Chondrocyte (in vitro differentiated cells): ENCODE results near the gene ANXA2. TPM values are rescaled to one million over a fixed set of nuclear protein-coding genes. Genes with fewer than 3 reads are reported as not detected.
"Not testable (repeated sequence)": the region's sequence is repeated elsewhere in the genome, so short reads cannot be mapped to it uniquely, and the experiment has no call there.

ENCODE experiments used
- DNase-seq: peaks from one replicate; pipeline ENCODE4 v3.0.0; 2021; ENCODE audit warnings: mixed read lengths, low spot score
- H3K27ac Mint-ChIP-seq: one replicate; pipeline ENCODE4 v1.8.0; 2021; ENCODE audit warnings: mild to moderate bottlenecking, moderate library complexity, mixed read lengths; ENCODE audit not compliant: unreplicated experiment
- H3K27me3 Mint-ChIP-seq: 2 replicates; pipeline ENCODE4 v1.8.0; 2021; ENCODE audit warnings: low read depth, mixed read lengths
- H3K36me3 Mint-ChIP-seq: 2 replicates; pipeline ENCODE4 v1.8.0; 2021; ENCODE audit warnings: low read depth, mixed read lengths
- H3K4me1 Mint-ChIP-seq: 2 replicates; pipeline ENCODE4 v1.8.0; 2021; ENCODE audit warnings: low read depth, mild to moderate bottlenecking, mixed read lengths
- H3K4me3 Mint-ChIP-seq: one replicate; pipeline ENCODE4 v1.8.0; 2021; ENCODE audit warnings: mild to moderate bottlenecking, moderate library complexity, mixed read lengths; ENCODE audit not compliant: unreplicated experiment
- H3K9me3 Mint-ChIP-seq: 2 replicates; pipeline ENCODE4 v1.8.0; 2021; ENCODE audit warnings: low read depth, mixed read lengths
- total RNA-seq: library from RNA; stranded (reverse); gene quantifications from 3 replicates; pipeline ENCODE4 v1.2.1, GENCODE V29; 2021
- TF ChIP-seq, protein P1 (sequence below): fragments of 200-600 bp; sonication (generic); IDR thresholded peaks from 2 replicates; pipeline ENCODE4 v1.5.0; 2021; ENCODE audit warnings: antibody characterized with exemption, mild to moderate bottlenecking, moderate library complexity

Gene ANXA2
- total RNA-seq, 1 donor from 2014 or later, result 2,819 TPM

DNA sequence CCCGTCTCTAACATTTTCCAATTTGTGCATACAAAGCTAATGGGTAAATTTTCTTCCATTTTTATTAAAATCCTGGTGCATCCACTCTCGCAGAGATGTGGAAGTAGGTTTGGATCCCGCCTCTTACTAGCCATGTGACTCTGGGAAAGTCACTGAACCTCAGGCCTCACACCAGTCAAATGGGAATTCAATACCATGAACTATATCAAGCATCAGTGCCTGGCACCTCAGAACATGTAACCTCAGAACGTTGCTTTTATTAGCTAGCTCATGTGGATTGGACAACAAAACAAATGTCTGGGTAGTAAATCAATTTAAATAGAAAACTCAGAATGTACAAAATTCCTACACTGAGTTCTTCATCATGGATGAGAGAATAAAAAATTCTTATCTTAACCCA, 60.7 kb downstream of the ANXA2 start:
- no peak for DNase-seq
- Mint-ChIP-seq H3K36me3 (peaks cover 5% of the 10 kb centered on the region), H3K4me1 (peaks cover 19% of the 10 kb centered on the region), H3K27ac (no peak overlapping the region), H3K4me3 (no peak overlapping the region), H3K9me3 (no peaks in the 10 kb centered on the region), H3K27me3 (no peaks in the 10 kb centered on the region)
- TF ChIP-seq, protein P1, sequence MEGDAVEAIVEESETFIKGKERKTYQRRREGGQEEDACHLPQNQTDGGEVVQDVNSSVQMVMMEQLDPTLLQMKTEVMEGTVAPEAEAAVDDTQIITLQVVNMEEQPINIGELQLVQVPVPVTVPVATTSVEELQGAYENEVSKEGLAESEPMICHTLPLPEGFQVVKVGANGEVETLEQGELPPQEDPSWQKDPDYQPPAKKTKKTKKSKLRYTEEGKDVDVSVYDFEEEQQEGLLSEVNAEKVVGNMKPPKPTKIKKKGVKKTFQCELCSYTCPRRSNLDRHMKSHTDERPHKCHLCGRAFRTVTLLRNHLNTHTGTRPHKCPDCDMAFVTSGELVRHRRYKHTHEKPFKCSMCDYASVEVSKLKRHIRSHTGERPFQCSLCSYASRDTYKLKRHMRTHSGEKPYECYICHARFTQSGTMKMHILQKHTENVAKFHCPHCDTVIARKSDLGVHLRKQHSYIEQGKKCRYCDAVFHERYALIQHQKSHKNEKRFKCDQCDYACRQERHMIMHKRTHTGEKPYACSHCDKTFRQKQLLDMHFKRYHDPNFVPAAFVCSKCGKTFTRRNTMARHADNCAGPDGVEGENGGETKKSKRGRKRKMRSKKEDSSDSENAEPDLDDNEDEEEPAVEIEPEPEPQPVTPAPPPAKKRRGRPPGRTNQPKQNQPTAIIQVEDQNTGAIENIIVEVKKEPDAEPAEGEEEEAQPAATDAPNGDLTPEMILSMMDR, result no peak

DNA sequence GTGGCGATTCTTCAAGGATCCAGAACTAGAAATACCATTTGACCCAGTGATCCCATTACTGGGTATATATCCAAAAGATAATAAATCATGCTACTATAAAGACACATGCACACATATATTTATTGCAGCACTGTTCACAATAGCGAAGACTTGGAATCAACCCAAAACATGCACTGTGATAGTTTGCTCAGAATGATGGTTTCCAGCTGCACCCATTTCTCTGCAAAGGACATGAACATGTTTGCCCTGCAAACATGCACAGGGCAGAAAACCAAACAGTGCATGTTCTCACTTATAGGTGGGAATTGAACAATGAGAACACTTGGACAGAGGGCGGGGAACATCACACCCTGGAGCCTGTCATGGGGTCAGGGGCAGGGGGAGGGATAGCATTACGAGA, 62.5 kb downstream of the ANXA2 start:
- DNase-seq, H3K27ac Mint-ChIP-seq, H3K9me3 Mint-ChIP-seq, H3K27me3 Mint-ChIP-seq, H3K4me3 Mint-ChIP-seq, H3K4me1 Mint-ChIP-seq, H3K36me3 Mint-ChIP-seq: not testable (repeated sequence)

DNA sequence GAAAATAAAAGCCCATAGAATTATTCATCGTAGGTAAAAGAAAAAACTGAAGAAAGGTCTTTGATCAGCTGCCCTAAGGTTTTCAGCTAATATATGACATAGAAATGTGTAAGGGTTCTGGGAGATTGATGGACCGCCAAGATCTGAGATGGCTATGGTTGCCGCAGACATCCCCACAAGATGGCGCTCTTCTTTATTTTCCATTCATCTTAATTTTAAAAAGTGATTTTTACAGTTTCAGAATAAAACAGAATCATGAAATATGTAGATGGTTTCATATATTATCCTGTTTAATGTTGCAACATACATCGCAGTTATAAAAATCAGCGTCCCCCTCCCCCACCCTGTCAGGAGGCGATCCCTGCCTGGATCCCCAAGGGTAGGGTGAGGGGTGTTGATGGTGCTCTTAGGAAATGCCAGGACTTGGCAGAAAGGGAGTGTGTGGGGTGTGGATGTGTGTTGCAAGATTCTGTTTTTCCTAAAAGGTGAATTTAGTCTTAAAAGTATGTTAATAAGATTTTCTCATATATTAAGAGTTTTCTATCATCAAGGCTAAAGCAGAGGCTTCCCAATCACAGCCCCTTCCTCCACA, 68.8 kb downstream of the ANXA2 start:
- H3K27ac Mint-ChIP-seq, result no peak overlapping the region
- H3K27me3 Mint-ChIP-seq, result peaks cover 28% of the 10 kb centered on the region
- H3K4me3 Mint-ChIP-seq, result no peak overlapping the region
- peaks cover 13% of the 10 kb centered on the region for H3K4me1 Mint-ChIP-seq
- H3K9me3 Mint-ChIP-seq, result no peaks in the 10 kb centered on the region
- peaks cover 9% of the 10 kb centered on the region for H3K36me3 Mint-ChIP-seq
- TF ChIP-seq, protein P1, result peak; percentile 96
- DNase-seq, result no peak

DNA sequence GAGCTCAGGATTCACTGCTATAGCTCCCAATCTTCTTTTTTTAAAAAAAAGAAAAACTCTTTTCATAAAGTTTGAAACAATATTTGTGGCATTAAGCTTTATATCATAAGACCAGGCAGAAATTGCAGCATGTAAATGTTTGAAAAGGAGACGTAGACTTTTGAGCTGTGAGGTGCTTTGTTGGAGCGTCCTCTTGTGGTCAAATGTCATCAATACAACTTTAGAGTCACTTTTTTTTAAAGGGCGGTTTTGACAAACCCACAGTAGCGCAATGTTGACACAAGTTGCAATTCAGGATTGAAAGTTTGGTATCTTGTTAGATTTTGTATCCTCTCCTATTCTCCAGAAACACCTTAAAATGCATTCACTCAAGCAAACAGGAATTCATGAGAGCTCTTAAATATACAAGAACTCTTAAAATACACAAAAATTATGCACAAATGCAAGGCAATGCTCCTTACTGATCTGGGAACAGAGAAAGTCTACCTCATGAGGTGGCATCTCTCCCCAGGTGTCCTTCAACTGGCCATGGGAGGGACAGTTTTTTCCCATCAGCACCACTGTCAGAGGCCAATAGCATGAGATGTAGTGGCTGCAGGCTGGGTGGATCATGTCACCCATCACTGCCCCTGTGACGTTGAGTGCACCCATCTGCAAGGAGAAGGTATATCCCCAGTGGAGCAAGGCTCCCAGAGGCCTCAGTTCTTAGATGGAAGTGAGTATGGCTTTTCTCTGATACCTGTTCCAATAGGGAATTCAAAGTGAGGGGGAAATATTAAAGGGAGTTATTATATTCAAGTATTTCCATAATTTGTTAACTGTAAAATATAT, 70.7 kb downstream of the ANXA2 start:
- peaks cover 4% of the 10 kb centered on the region for H3K36me3 Mint-ChIP-seq
- TF ChIP-seq, protein P1, result peak; percentile 96
- peaks cover 13% of the 10 kb centered on the region for H3K4me1 Mint-ChIP-seq
- no peak overlapping the region for H3K27ac Mint-ChIP-seq
- H3K27me3 Mint-ChIP-seq, result peaks cover 42% of the 10 kb centered on the region
- no peaks in the 10 kb centered on the region for H3K9me3 Mint-ChIP-seq
- no peak for DNase-seq
- H3K4me3 Mint-ChIP-seq, result no peak overlapping the region

DNA sequence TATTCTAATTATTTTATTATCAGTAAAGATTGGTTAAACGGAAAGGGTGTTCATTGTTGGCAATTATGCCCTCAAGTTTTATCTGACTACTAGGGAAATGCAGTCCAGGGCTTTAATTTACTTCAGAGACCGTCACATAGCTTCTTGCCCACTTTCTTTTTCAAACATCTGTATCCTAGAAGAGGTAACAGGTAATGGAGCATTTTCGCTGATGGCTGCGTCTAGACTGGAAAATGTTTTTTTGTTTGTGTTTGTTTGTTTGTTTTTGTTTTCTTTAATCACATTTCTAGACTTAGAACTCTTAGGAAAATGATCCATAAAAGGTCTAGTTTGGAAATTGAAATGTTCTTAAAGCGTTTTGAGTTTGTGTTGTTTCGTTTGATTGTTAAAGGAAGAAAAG, 71.4 kb downstream of the ANXA2 start:
- no peaks in the 10 kb centered on the region for H3K36me3 Mint-ChIP-seq
- no peak overlapping the region for H3K27ac Mint-ChIP-seq
- no peaks in the 10 kb centered on the region for H3K9me3 Mint-ChIP-seq
- TF ChIP-seq, protein P1, result no peak
- H3K27me3 Mint-ChIP-seq, result peaks cover 46% of the 10 kb centered on the region
- peaks cover 13% of the 10 kb centered on the region for H3K4me1 Mint-ChIP-seq
- no peak for DNase-seq
- no peak overlapping the region for H3K4me3 Mint-ChIP-seq
